WTC11 (cell line): ENCODE measurements around the gene SLC44A1. TPM values are rescaled to one million over a fixed set of nuclear protein-coding genes. Genes with fewer than 3 reads are reported as not detected.
"Not testable (repeated sequence)": the region's sequence is repeated elsewhere in the genome, so short reads cannot be mapped to it uniquely, and the experiment has no call there.

Experiments used
- ATAC-seq: fragments of 200-7000 bp; cut with Tn5 transposase; 2 replicates; pipeline ENCODE4 v1.10.0; 2021; ENCODE audit warnings: mild to moderate bottlenecking, moderate library complexity
- CTCF ChIA-PET: fragments of 300-600 bp; sonication (Branson Sonifier 250); formaldehyde crosslinking; loops from one replicate; lab custom pipeline; 2021; ENCODE audit warnings: antibody characterized with exemption; lab: Charles Lee
- POLR2A ChIA-PET: fragments of 350-600 bp; sonication (Branson Sonifier 250); formaldehyde crosslinking; loops from one replicate; lab custom pipeline; 2021; ENCODE audit warnings: antibody characterized with exemption; lab: Charles Lee
- DNase-seq: peaks from one replicate; pipeline ENCODE4 v3.0.0; 2021; ENCODE audit warnings: low spot score
- H3K27ac Mint-ChIP-seq: 2 replicates; pipeline ENCODE4 v1.8.0; 2021; ENCODE audit warnings: mixed read lengths
- H3K27me3 Mint-ChIP-seq: 2 replicates; pipeline ENCODE4 v1.8.0; 2021; ENCODE audit warnings: low read depth, mild to moderate bottlenecking, moderate library complexity, mixed read lengths
- H3K36me3 Mint-ChIP-seq: 2 replicates; pipeline ENCODE4 v1.8.0; 2021; ENCODE audit warnings: mixed read lengths
- H3K4me1 Mint-ChIP-seq: 2 replicates; pipeline ENCODE4 v1.8.0; 2022; ENCODE audit warnings: mixed read lengths
- H3K4me3 Mint-ChIP-seq: 2 replicates; pipeline ENCODE4 v1.8.0; 2021; ENCODE audit warnings: mild to moderate bottlenecking, moderate library complexity, mixed read lengths
- H3K9me3 Mint-ChIP-seq: 2 replicates; pipeline ENCODE4 v1.8.0; 2021; ENCODE audit warnings: mixed read lengths
- CDX4 ChIP-seq: fragments of 250-450 bp; sonication (Bioruptor Pico); IDR thresholded peaks from 2 replicates; pipeline ENCODE4 v1.9.0; 2021; ENCODE audit warnings: moderate library complexity, mild to moderate bottlenecking, inconsistent platforms, borderline replicate concordance
- EMX1 ChIP-seq: fragments of 250-450 bp; sonication (Bioruptor Pico); IDR thresholded peaks from 2 replicates; pipeline ENCODE4 v1.8.0; 2021; ENCODE audit warnings: mild to moderate bottlenecking
- GTF2I ChIP-seq: fragments of 250-450 bp; sonication (Bioruptor Pico); conservative IDR thresholded peaks from 2 replicates; pipeline ENCODE4 v1.4.0; 2021; ENCODE audit warnings: mild to moderate bottlenecking
- HMGA2 ChIP-seq: fragments of 250-450 bp; sonication (Bioruptor Pico); IDR thresholded peaks from 2 replicates; pipeline ENCODE4 v1.4.0; 2021; ENCODE audit warnings: mild to moderate bottlenecking, moderate library complexity
- JAZF1 ChIP-seq: fragments of 250-450 bp; sonication (Bioruptor Pico); IDR thresholded peaks from 2 replicates; pipeline ENCODE4 v1.9.0; 2021; ENCODE audit warnings: moderate library complexity, mild to moderate bottlenecking, inconsistent platforms
- JUN ChIP-seq: sonication (generic); formaldehyde crosslinking; IDR thresholded peaks from 2 replicates; pipeline ENCODE4 v1.8.0; 2023; ENCODE audit warnings: mild to moderate bottlenecking, missing genetic modification reagents
- NR3C1 ChIP-seq: sonication (generic); formaldehyde crosslinking; conservative IDR thresholded peaks from 2 replicates; pipeline ENCODE4 v1.8.1; 2023; ENCODE audit warnings: low read depth, mild to moderate bottlenecking, missing genetic modification reagents
- RORB ChIP-seq: fragments of 250-450 bp; sonication (Bioruptor Pico); IDR thresholded peaks from 2 replicates; pipeline ENCODE4 v1.9.0; 2021; ENCODE audit warnings: mild to moderate bottlenecking
- SMAD4 ChIP-seq: sonication (generic); formaldehyde crosslinking; IDR thresholded peaks from 2 replicates; pipeline ENCODE4 v1.8.0; 2022; ENCODE audit warnings: mild to moderate bottlenecking, missing genetic modification reagents
- SP1 ChIP-seq: sonication (generic); formaldehyde crosslinking; conservative IDR thresholded peaks from 2 replicates; pipeline ENCODE4 v1.8.1; 2022; ENCODE audit warnings: missing genetic modification reagents
- STAT6 ChIP-seq: sonication (generic); formaldehyde crosslinking; conservative IDR thresholded peaks from 2 replicates; pipeline ENCODE4 v1.8.1; 2023; ENCODE audit warnings: mild to moderate bottlenecking, low read depth, missing genetic modification reagents, moderate library complexity
- ZNF232 ChIP-seq: sonication (generic); formaldehyde crosslinking; IDR thresholded peaks from 2 replicates; pipeline ENCODE4 v1.8.0; 2022; ENCODE audit warnings: mild to moderate bottlenecking, missing genetic modification reagents
- ZNF263 ChIP-seq: sonication (generic); formaldehyde crosslinking; IDR thresholded peaks from 2 replicates; pipeline ENCODE4 v1.8.1; 2022; ENCODE audit warnings: low read depth, mild to moderate bottlenecking, moderate library complexity, missing genetic modification reagents
- total RNA-seq: library from RNA; stranded (reverse); gene quantifications from 3 replicates; pipeline ENCODE4 v1.2.3, GENCODE V29; 2021
- TF ChIP-seq, protein P1 (sequence below): sonication (generic); formaldehyde crosslinking; IDR thresholded peaks from 2 replicates; pipeline ENCODE4 v1.8.0; 2023; ENCODE audit warnings: missing genetic modification reagents, mild to moderate bottlenecking, borderline replicate concordance
- TF ChIP-seq, protein P2 (sequence below): fragments of 200-600 bp; IDR thresholded peaks from 2 replicates; pipeline ENCODE4 v1.8.0; 2022; ENCODE audit warnings: antibody characterized with exemption
- TF ChIP-seq, protein P3 (sequence below): sonication (generic); formaldehyde crosslinking; IDR thresholded peaks from 2 replicates; pipeline ENCODE4 v1.8.1; 2023; ENCODE audit warnings: mild to moderate bottlenecking, missing genetic modification reagents
- TF ChIP-seq, protein P4 (sequence below): sonication (generic); formaldehyde crosslinking; IDR thresholded peaks from 2 replicates; pipeline ENCODE4 v1.8.0; 2023; ENCODE audit warnings: mild to moderate bottlenecking, missing genetic modification reagents
- TF ChIP-seq, protein P5 (sequence below): sonication (generic); formaldehyde crosslinking; conservative IDR thresholded peaks from 2 replicates; pipeline ENCODE4 v1.8.1; 2022; ENCODE audit warnings: mild to moderate bottlenecking, missing genetic modification reagents

Gene SLC44A1
- total RNA-seq, 1 experiment from 2014 or later: 48.9 TPM

DNA sequence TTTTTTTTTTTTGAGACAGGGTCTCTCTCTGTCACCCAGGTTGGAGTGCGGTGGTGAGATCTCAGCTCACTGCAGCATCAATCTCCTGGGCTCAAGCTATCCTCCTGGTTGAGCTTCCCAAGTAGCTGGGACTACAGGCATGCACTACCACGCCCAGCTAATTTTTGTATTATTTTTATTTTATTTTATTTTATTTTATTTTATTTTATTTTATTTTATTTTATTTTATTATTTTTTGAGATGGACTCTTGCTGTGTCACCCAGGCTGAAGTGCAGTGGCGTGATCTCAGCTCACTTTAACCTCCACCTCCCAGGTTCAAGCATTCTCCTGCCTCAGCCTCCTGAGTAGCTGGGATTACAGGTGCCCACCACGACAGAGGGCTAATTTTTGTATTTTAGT is 12.1 kb downstream of the SLC44A1 start:
- peaks cover 48% of the 10 kb centered on the region for H3K4me1 Mint-ChIP-seq
- POLR2A ChIA-PET: interaction anchor here (0.7 kb wide), 1 partner anchor 196 kb away, joined by 5 read pairs; no protein-coding TSS in a partner anchor
- CTCF ChIA-PET: not testable (repeated sequence)

GRCh38 chr9:105257809-105258208 is 13.4 kb downstream of the SLC44A1 start:
- Mint-ChIP-seq H3K4me3 (no peak overlapping the region), H3K27me3 (no peaks in the 10 kb centered on the region), H3K36me3 (no peaks in the 10 kb centered on the region), H3K4me1 (peaks cover 41% of the 10 kb centered on the region), H3K27ac (peak overlapping the region; percentile 55; the same call in 1 of the 2 replicates), H3K9me3 (no peaks in the 10 kb centered on the region)
- no peak for ATAC-seq
- ChIA-PET POLR2A (no interaction called here), CTCF (no interaction called here)
- no peak for TF ChIP-seq JAZF1 (CRISPR knock-in tag)
- no peak for DNase-seq

More for the DNA sequence above, 12.1 kb downstream of the SLC44A1 start:
- peak; percentile 97 for TF ChIP-seq HMGA2
- H3K27me3 Mint-ChIP-seq, H3K36me3 Mint-ChIP-seq, DNase-seq, H3K9me3 Mint-ChIP-seq, ATAC-seq, H3K27ac Mint-ChIP-seq, H3K4me3 Mint-ChIP-seq: not testable (repeated sequence)

GRCh38 chr9:105258225-105258737 is 13.8 kb downstream of the SLC44A1 start:
- Mint-ChIP-seq H3K36me3 (no peaks in the 10 kb centered on the region), H3K9me3 (no peaks in the 10 kb centered on the region), H3K4me3 (no peak overlapping the region), H3K27me3 (no peaks in the 10 kb centered on the region), H3K27ac (0 out of 2 replicates have a peak overlapping the region, but pooled peaks have one; percentile 7), H3K4me1 (peaks cover 41% of the 10 kb centered on the region)
- DNase-seq (no peak), ATAC-seq (no peak)
- ChIA-PET CTCF (no interaction called here), POLR2A (no interaction called here)
- TF ChIP-seq STAT6 (no peak), EMX1 (no peak), GTF2I (CRISPR knock-in tag) (no peak), JUN (CRISPR knock-in tag) (no peak), ZNF232 (CRISPR knock-in tag) (no peak), ZNF263 (CRISPR knock-in tag) (no peak), RORB (CRISPR knock-in tag) (no peak), NR3C1 (no peak), CDX4 (CRISPR knock-in tag) (no peak), SP1 (CRISPR knock-in tag) (no peak), SMAD4 (CRISPR knock-in tag) (no peak), JAZF1 (CRISPR knock-in tag) (no peak)
- TF ChIP-seq, protein P1, sequence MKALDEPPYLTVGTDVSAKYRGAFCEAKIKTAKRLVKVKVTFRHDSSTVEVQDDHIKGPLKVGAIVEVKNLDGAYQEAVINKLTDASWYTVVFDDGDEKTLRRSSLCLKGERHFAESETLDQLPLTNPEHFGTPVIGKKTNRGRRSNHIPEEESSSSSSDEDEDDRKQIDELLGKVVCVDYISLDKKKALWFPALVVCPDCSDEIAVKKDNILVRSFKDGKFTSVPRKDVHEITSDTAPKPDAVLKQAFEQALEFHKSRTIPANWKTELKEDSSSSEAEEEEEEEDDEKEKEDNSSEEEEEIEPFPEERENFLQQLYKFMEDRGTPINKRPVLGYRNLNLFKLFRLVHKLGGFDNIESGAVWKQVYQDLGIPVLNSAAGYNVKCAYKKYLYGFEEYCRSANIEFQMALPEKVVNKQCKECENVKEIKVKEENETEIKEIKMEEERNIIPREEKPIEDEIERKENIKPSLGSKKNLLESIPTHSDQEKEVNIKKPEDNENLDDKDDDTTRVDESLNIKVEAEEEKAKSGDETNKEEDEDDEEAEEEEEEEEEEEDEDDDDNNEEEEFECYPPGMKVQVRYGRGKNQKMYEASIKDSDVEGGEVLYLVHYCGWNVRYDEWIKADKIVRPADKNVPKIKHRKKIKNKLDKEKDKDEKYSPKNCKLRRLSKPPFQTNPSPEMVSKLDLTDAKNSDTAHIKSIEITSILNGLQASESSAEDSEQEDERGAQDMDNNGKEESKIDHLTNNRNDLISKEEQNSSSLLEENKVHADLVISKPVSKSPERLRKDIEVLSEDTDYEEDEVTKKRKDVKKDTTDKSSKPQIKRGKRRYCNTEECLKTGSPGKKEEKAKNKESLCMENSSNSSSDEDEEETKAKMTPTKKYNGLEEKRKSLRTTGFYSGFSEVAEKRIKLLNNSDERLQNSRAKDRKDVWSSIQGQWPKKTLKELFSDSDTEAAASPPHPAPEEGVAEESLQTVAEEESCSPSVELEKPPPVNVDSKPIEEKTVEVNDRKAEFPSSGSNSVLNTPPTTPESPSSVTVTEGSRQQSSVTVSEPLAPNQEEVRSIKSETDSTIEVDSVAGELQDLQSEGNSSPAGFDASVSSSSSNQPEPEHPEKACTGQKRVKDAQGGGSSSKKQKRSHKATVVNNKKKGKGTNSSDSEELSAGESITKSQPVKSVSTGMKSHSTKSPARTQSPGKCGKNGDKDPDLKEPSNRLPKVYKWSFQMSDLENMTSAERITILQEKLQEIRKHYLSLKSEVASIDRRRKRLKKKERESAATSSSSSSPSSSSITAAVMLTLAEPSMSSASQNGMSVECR (CRISPR knock-in tag): no peak
- TF ChIP-seq, protein P2, sequence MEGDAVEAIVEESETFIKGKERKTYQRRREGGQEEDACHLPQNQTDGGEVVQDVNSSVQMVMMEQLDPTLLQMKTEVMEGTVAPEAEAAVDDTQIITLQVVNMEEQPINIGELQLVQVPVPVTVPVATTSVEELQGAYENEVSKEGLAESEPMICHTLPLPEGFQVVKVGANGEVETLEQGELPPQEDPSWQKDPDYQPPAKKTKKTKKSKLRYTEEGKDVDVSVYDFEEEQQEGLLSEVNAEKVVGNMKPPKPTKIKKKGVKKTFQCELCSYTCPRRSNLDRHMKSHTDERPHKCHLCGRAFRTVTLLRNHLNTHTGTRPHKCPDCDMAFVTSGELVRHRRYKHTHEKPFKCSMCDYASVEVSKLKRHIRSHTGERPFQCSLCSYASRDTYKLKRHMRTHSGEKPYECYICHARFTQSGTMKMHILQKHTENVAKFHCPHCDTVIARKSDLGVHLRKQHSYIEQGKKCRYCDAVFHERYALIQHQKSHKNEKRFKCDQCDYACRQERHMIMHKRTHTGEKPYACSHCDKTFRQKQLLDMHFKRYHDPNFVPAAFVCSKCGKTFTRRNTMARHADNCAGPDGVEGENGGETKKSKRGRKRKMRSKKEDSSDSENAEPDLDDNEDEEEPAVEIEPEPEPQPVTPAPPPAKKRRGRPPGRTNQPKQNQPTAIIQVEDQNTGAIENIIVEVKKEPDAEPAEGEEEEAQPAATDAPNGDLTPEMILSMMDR: no peak
- TF ChIP-seq, protein P3, sequence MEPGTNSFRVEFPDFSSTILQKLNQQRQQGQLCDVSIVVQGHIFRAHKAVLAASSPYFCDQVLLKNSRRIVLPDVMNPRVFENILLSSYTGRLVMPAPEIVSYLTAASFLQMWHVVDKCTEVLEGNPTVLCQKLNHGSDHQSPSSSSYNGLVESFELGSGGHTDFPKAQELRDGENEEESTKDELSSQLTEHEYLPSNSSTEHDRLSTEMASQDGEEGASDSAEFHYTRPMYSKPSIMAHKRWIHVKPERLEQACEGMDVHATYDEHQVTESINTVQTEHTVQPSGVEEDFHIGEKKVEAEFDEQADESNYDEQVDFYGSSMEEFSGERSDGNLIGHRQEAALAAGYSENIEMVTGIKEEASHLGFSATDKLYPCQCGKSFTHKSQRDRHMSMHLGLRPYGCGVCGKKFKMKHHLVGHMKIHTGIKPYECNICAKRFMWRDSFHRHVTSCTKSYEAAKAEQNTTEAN (CRISPR knock-in tag): no peak
- TF ChIP-seq, protein P4, sequence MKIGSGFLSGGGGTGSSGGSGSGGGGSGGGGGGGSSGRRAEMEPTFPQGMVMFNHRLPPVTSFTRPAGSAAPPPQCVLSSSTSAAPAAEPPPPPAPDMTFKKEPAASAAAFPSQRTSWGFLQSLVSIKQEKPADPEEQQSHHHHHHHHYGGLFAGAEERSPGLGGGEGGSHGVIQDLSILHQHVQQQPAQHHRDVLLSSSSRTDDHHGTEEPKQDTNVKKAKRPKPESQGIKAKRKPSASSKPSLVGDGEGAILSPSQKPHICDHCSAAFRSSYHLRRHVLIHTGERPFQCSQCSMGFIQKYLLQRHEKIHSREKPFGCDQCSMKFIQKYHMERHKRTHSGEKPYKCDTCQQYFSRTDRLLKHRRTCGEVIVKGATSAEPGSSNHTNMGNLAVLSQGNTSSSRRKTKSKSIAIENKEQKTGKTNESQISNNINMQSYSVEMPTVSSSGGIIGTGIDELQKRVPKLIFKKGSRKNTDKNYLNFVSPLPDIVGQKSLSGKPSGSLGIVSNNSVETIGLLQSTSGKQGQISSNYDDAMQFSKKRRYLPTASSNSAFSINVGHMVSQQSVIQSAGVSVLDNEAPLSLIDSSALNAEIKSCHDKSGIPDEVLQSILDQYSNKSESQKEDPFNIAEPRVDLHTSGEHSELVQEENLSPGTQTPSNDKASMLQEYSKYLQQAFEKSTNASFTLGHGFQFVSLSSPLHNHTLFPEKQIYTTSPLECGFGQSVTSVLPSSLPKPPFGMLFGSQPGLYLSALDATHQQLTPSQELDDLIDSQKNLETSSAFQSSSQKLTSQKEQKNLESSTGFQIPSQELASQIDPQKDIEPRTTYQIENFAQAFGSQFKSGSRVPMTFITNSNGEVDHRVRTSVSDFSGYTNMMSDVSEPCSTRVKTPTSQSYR: no peak
- TF ChIP-seq, protein P5, sequence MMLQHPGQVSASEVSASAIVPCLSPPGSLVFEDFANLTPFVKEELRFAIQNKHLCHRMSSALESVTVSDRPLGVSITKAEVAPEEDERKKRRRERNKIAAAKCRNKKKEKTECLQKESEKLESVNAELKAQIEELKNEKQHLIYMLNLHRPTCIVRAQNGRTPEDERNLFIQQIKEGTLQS: no peak
